ENCODE measurements around the gene ZNF837.

Gene ZNF837

DNA sequence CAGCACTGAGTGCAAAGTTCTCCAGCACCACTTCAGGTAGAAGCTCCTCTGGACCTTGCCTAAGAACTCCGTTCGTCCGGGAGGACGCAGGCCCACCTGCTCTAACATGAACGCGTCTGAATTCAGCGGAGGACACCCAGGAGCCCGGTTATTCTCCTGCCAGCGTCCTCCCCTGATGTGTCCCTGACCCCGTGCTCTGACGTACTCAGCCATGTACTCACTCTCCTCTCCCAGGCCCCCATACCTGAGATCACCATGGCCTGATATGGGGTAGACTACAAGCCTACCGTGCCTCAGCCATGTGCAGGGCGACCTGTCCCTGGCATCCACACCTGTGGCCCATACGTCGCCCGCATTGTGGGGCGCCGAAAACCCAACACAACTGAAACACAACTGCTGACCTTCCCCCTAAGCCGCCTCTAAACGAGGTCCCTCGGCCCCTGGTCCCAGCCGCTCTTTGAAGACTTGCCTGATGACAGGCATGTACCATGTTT lies 26.9 kb upstream of the ZNF837 start (continued):
- 0 out of 2 replicates have a peak, but pooled peaks have one; percentile 16 for TF ChIP-seq ZNF501 (tag by site-specific recombination; IDR thresholded peaks at IDR 0.05)
- TF ChIP-seq, protein P1, sequence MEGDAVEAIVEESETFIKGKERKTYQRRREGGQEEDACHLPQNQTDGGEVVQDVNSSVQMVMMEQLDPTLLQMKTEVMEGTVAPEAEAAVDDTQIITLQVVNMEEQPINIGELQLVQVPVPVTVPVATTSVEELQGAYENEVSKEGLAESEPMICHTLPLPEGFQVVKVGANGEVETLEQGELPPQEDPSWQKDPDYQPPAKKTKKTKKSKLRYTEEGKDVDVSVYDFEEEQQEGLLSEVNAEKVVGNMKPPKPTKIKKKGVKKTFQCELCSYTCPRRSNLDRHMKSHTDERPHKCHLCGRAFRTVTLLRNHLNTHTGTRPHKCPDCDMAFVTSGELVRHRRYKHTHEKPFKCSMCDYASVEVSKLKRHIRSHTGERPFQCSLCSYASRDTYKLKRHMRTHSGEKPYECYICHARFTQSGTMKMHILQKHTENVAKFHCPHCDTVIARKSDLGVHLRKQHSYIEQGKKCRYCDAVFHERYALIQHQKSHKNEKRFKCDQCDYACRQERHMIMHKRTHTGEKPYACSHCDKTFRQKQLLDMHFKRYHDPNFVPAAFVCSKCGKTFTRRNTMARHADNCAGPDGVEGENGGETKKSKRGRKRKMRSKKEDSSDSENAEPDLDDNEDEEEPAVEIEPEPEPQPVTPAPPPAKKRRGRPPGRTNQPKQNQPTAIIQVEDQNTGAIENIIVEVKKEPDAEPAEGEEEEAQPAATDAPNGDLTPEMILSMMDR (tag by site-specific recombination; IDR thresholded peaks at IDR 0.05) = no peak
- TF ChIP-seq YY1 (tag by site-specific recombination; IDR thresholded peaks at IDR 0.05) = no peak
- no peak for TF ChIP-seq ZNF449 (tag by site-specific recombination; IDR thresholded peaks at IDR 0.05)
- TF ChIP-seq, protein P2, sequence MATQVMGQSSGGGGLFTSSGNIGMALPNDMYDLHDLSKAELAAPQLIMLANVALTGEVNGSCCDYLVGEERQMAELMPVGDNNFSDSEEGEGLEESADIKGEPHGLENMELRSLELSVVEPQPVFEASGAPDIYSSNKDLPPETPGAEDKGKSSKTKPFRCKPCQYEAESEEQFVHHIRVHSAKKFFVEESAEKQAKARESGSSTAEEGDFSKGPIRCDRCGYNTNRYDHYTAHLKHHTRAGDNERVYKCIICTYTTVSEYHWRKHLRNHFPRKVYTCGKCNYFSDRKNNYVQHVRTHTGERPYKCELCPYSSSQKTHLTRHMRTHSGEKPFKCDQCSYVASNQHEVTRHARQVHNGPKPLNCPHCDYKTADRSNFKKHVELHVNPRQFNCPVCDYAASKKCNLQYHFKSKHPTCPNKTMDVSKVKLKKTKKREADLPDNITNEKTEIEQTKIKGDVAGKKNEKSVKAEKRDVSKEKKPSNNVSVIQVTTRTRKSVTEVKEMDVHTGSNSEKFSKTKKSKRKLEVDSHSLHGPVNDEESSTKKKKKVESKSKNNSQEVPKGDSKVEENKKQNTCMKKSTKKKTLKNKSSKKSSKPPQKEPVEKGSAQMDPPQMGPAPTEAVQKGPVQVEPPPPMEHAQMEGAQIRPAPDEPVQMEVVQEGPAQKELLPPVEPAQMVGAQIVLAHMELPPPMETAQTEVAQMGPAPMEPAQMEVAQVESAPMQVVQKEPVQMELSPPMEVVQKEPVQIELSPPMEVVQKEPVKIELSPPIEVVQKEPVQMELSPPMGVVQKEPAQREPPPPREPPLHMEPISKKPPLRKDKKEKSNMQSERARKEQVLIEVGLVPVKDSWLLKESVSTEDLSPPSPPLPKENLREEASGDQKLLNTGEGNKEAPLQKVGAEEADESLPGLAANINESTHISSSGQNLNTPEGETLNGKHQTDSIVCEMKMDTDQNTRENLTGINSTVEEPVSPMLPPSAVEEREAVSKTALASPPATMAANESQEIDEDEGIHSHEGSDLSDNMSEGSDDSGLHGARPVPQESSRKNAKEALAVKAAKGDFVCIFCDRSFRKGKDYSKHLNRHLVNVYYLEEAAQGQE (tag by site-specific recombination; IDR thresholded peaks at IDR 0.05) = no peak
- TF ChIP-seq, protein P3, sequence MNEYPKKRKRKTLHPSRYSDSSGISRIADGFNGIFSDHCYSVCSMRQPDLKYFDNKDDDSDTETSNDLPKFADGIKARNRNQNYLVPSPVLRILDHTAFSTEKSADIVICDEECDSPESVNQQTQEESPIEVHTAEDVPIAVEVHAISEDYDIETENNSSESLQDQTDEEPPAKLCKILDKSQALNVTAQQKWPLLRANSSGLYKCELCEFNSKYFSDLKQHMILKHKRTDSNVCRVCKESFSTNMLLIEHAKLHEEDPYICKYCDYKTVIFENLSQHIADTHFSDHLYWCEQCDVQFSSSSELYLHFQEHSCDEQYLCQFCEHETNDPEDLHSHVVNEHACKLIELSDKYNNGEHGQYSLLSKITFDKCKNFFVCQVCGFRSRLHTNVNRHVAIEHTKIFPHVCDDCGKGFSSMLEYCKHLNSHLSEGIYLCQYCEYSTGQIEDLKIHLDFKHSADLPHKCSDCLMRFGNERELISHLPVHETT (tag by site-specific recombination; IDR thresholded peaks at IDR 0.05) = no peak
- no peak for TF ChIP-seq ZNF114 (tag by site-specific recombination; IDR thresholded peaks at IDR 0.05)
- TF ChIP-seq SP2 (tag by site-specific recombination; IDR thresholded peaks at IDR 0.05) = no peak
- no peak for TF ChIP-seq ZNF362 (tag by site-specific recombination; IDR thresholded peaks at IDR 0.05)
- TF ChIP-seq, protein P4, sequence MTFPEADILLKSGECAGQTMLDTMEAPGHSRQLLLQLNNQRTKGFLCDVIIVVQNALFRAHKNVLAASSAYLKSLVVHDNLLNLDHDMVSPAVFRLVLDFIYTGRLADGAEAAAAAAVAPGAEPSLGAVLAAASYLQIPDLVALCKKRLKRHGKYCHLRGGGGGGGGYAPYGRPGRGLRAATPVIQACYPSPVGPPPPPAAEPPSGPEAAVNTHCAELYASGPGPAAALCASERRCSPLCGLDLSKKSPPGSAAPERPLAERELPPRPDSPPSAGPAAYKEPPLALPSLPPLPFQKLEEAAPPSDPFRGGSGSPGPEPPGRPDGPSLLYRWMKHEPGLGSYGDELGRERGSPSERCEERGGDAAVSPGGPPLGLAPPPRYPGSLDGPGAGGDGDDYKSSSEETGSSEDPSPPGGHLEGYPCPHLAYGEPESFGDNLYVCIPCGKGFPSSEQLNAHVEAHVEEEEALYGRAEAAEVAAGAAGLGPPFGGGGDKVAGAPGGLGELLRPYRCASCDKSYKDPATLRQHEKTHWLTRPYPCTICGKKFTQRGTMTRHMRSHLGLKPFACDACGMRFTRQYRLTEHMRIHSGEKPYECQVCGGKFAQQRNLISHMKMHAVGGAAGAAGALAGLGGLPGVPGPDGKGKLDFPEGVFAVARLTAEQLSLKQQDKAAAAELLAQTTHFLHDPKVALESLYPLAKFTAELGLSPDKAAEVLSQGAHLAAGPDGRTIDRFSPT (tag by site-specific recombination; IDR thresholded peaks at IDR 0.05) = 0 out of 2 replicates have a peak, but pooled peaks have one; percentile 54
- TF ChIP-seq, protein P5, sequence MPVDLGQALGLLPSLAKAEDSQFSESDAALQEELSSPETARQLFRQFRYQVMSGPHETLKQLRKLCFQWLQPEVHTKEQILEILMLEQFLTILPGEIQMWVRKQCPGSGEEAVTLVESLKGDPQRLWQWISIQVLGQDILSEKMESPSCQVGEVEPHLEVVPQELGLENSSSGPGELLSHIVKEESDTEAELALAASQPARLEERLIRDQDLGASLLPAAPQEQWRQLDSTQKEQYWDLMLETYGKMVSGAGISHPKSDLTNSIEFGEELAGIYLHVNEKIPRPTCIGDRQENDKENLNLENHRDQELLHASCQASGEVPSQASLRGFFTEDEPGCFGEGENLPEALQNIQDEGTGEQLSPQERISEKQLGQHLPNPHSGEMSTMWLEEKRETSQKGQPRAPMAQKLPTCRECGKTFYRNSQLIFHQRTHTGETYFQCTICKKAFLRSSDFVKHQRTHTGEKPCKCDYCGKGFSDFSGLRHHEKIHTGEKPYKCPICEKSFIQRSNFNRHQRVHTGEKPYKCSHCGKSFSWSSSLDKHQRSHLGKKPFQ (tag by site-specific recombination; IDR thresholded peaks at IDR 0.05) = no peak
- TF ChIP-seq ZNF596 (tag by site-specific recombination; IDR thresholded peaks at IDR 0.05) = no peak
- no peak for TF ChIP-seq ZNF843 (tag by site-specific recombination; IDR thresholded peaks at IDR 0.05)
- TF ChIP-seq, protein P6, sequence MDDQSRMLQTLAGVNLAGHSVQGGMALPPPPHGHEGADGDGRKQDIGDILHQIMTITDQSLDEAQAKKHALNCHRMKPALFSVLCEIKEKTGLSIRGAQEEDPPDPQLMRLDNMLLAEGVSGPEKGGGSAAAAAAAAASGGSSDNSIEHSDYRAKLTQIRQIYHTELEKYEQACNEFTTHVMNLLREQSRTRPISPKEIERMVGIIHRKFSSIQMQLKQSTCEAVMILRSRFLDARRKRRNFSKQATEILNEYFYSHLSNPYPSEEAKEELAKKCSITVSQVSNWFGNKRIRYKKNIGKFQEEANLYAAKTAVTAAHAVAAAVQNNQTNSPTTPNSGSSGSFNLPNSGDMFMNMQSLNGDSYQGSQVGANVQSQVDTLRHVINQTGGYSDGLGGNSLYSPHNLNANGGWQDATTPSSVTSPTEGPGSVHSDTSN (CRISPR knock-in tag; IDR thresholded peaks at IDR 0.05) = peak; percentile 20; the same call in 1 of the 2 replicates
- TF ChIP-seq SCRT1 (tag by site-specific recombination; IDR thresholded peaks at IDR 0.05; ENCODE audit: borderline replicate concordance) = peak; percentile 47; the same call in 1 of the 2 replicates
- TF ChIP-seq ZNF10 (tag by site-specific recombination; IDR thresholded peaks at IDR 0.05) = peak; percentile 64
- no peak for TF ChIP-seq ZIC2 (tag by site-specific recombination; IDR thresholded peaks at IDR 0.05)

All from HEK293 (cell line).